Measurements from ENCODE around the gene ITGA1.
A peak's percentile ranks its signal among the peaks of the same experiment; 100 is the strongest.
"Not testable (repeated sequence)": the region's sequence is repeated elsewhere in the genome, so short reads cannot be mapped to it uniquely, and the experiment has no call there.

Gene ITGA1

GRCh38 chr5:52947208-52947607 is 159.5 kb downstream of the ITGA1 start:
- no peak for DNase-seq (ENCODE audit: low read depth in 2 of 3, low spot score in 2 of 3)

- no peak for DNase-seq (ENCODE audit: low read depth in 2 of 3, low spot score in 2 of 3)
Measured at GRCh38 chr5:52947851-52948250, 160.1 kb downstream of the ITGA1 start.

GRCh38 chr5:52948418-52949076 is 160.8 kb downstream of the ITGA1 start:
- no peak for DNase-seq (ENCODE audit: low read depth in 2 of 3, low spot score in 2 of 3)

GRCh38 chr5:52950686-52951085 is 163.0 kb downstream of the ITGA1 start:
- DNase-seq (ENCODE audit: low read depth in 2 of 3, low spot score in 2 of 3) = no peak

GRCh38 chr5:52952483-52952882 is 164.8 kb downstream of the ITGA1 start:
- DNase-seq (ENCODE audit: low read depth in 2 of 3, low spot score in 2 of 3) = no peak

GRCh38 chr5:52956014-52956413 is 168.3 kb downstream of the ITGA1 start:
- DNase-seq (ENCODE audit: low read depth in 2 of 3, low spot score in 2 of 3) = no peak

- DNase-seq (ENCODE audit: low read depth in 2 of 3, low spot score in 2 of 3) = no peak
Measured at GRCh38 chr5:52956915-52957747, 169.4 kb downstream of the ITGA1 start.

GRCh38 chr5:52961274-52961681 is 173.6 kb downstream of the ITGA1 start:
- no peak for DNase-seq (ENCODE audit: low read depth in 2 of 3, low spot score in 2 of 3)

- no peak for DNase-seq (ENCODE audit: low read depth in 2 of 3, low spot score in 2 of 3)
Measured at GRCh38 chr5:52963636-52964035, 175.9 kb downstream of the ITGA1 start.

GRCh38 chr5:52964138-52964537 is 176.4 kb downstream of the ITGA1 start:
- no peak for DNase-seq (ENCODE audit: low read depth in 2 of 3, low spot score in 2 of 3)

GRCh38 chr5:52976157-52976556 is 188.4 kb downstream of the ITGA1 start:
- DNase-seq (ENCODE audit: low read depth in 2 of 3, low spot score in 2 of 3) = not testable (repeated sequence)

GRCh38 chr5:52977264-52977897 is 189.7 kb downstream of the ITGA1 start:
- no peak for DNase-seq (ENCODE audit: low read depth in 2 of 3, low spot score in 2 of 3)

GRCh38 chr5:52981507-52981906 is 193.8 kb downstream of the ITGA1 start:
- no peak for DNase-seq (ENCODE audit: low read depth in 2 of 3, low spot score in 2 of 3)

- DNase-seq (ENCODE audit: low read depth in 2 of 3, low spot score in 2 of 3) = no peak
Measured at GRCh38 chr5:52983731-52984636, 196.3 kb downstream of the ITGA1 start.

GRCh38 chr5:52985306-52985705 is 197.6 kb downstream of the ITGA1 start:
- DNase-seq (ENCODE audit: low read depth in 2 of 3, low spot score in 2 of 3) = no peak

GRCh38 chr5:52987711-52988331 is 200.1 kb downstream of the ITGA1 start:
- DNase-seq (ENCODE audit: low read depth in 2 of 3, low spot score in 2 of 3) = no peak

- DNase-seq (ENCODE audit: low read depth in 2 of 3, low spot score in 2 of 3) = no peak
Measured at GRCh38 chr5:52988335-52989024, 200.8 kb downstream of the ITGA1 start.

- DNase-seq (ENCODE audit: low read depth in 2 of 3, low spot score in 2 of 3) = peak in 1 of 3 experiments; percentile 22
Measured at GRCh38 chr5:52989025-52989780, 201.5 kb downstream of the ITGA1 start, which contains the start of gene ITGA2. ITGA2 (plus strand) TSS chr5:52989352; CDS start chr5:52989469, 117 bp downstream.
